ENCODE data around the gene KCNJ4.

KCNJ4 gene

GRCh38 chr22:38452373-38453065, 2.5 kb downstream of the KCNJ4 start:
- TF ChIP-seq CTCF (IDR thresholded peaks at IDR 0.05; ENCODE audit: insufficient read depth, missing control alignments): no peak
- FAIRE-seq: no peak
- no peak for DNase-seq (ENCODE audit: insufficient read length, low spot score)

- TF ChIP-seq CTCF (IDR thresholded peaks at IDR 0.05; ENCODE audit: insufficient read depth, missing control alignments): no peak
- FAIRE-seq: no peak
- DNase-seq (ENCODE audit: insufficient read length, low spot score): no peak
Measured at GRCh38 chr22:38451864-38452263, 3.1 kb downstream of the KCNJ4 start.

- FAIRE-seq: no peak
- TF ChIP-seq CTCF (IDR thresholded peaks at IDR 0.05; ENCODE audit: insufficient read depth, missing control alignments): no peak
- no peak for DNase-seq (ENCODE audit: insufficient read length, low spot score)
Measured at GRCh38 chr22:38451404-38451803, 3.6 kb downstream of the KCNJ4 start.

- FAIRE-seq: no peak
- no peak for DNase-seq (ENCODE audit: insufficient read length, low spot score)
Measured at GRCh38 chr22:38450234-38450797, 4.7 kb downstream of the KCNJ4 start.

GRCh38 chr22:38449776-38450175, 5.2 kb downstream of the KCNJ4 start:
- DNase-seq (ENCODE audit: insufficient read length, low spot score): no peak
- TF ChIP-seq CTCF (IDR thresholded peaks at IDR 0.05; ENCODE audit: insufficient read depth, missing control alignments): no peak
- FAIRE-seq: no peak

More at GRCh38 chr22:38450234-38450797, 4.7 kb downstream of the KCNJ4 start:
- no peak for TF ChIP-seq CTCF (IDR thresholded peaks at IDR 0.05; ENCODE audit: insufficient read depth, missing control alignments)

GRCh38 chr22:38448945-38449745, 5.9 kb downstream of the KCNJ4 start:
- TF ChIP-seq CTCF (IDR thresholded peaks at IDR 0.05; ENCODE audit: insufficient read depth, missing control alignments): no peak
- DNase-seq (ENCODE audit: insufficient read length, low spot score): no peak
- no peak for FAIRE-seq
